GM12874 (cell line): ENCODE measurements around the gene PRKN.

Experiments used
- CTCF ChIP-seq: IDR thresholded peaks from 2 replicates; pipeline ENCODE4 v1.5.1; 2011; ENCODE audit warnings: low read depth, mild to moderate bottlenecking, control low read depth, low read length, moderate library complexity; ENCODE audit not compliant: insufficient read depth

PRKN gene

GRCh38 chr6:161434350-161434749 is 1293.2 kb downstream of the PRKN start:
- no peak for TF ChIP-seq CTCF

GRCh38 chr6:161432546-161432945 is 1295.0 kb downstream of the PRKN start:
- TF ChIP-seq CTCF = no peak

- TF ChIP-seq CTCF = no peak
Observed at GRCh38 chr6:161429921-161430490, 1297.6 kb downstream of the PRKN start.

- TF ChIP-seq CTCF = no peak
Observed at GRCh38 chr6:161424421-161424820, 1303.1 kb downstream of the PRKN start.

- TF ChIP-seq CTCF = no peak
Observed at GRCh38 chr6:161422710-161423680, 1304.6 kb downstream of the PRKN start.

GRCh38 chr6:161418463-161418945 is 1309.1 kb downstream of the PRKN start:
- peak; percentile 40 for TF ChIP-seq CTCF

GRCh38 chr6:161417717-161418462 is 1309.7 kb downstream of the PRKN start:
- no peak for TF ChIP-seq CTCF
